HG02970 (cell line): Measurements from ENCODE around the gene ATP6V0A1.
"Not testable (repeated sequence)": the region's sequence is repeated elsewhere in the genome, so short reads cannot be mapped to it uniquely, and the experiment has no call there.

Experiments
- ATAC-seq: cut with Tn5 transposase; IDR thresholded peaks from one replicate; pipeline ENCODE4 v1.9.1; 2021; ENCODE audit warnings: mild to moderate bottlenecking, moderate library complexity, moderate number of reproducible peaks; ENCODE audit not compliant: unreplicated experiment, low FRiP score

The ATP6V0A1 gene

GRCh38 chr17:42431758-42432161 is 26.9 kb upstream of the ATP6V0A1 start:
- ATAC-seq: no peak

- ATAC-seq: no peak
Measured at GRCh38 chr17:42436391-42436790, 22.3 kb upstream of the ATP6V0A1 start.

GRCh38 chr17:42438600-42439567 is 19.8 kb upstream of the ATP6V0A1 start:
- ATAC-seq: no peak

GRCh38 chr17:42441371-42442195 is 17.1 kb upstream of the ATP6V0A1 start:
- ATAC-seq: no peak

GRCh38 chr17:42442196-42442565 is 16.5 kb upstream of the ATP6V0A1 start:
- ATAC-seq: no peak

- not testable (repeated sequence) for ATAC-seq
Measured at GRCh38 chr17:42449176-42449575, 9.5 kb upstream of the ATP6V0A1 start.

GRCh38 chr17:42449838-42450237 is 8.8 kb upstream of the ATP6V0A1 start:
- not testable (repeated sequence) for ATAC-seq

GRCh38 chr17:42451270-42451669 is 7.4 kb upstream of the ATP6V0A1 start:
- ATAC-seq: not testable (repeated sequence)

- ATAC-seq: no peak
Measured at GRCh38 chr17:42453439-42453838, 5.2 kb upstream of the ATP6V0A1 start.

GRCh38 chr17:42454987-42455386 is 3.7 kb upstream of the ATP6V0A1 start:
- ATAC-seq: not testable (repeated sequence)

- no peak for ATAC-seq
Measured at GRCh38 chr17:42456223-42457106, 2.2 kb upstream of the ATP6V0A1 start.

- ATAC-seq: no peak
Measured at GRCh38 chr17:42457107-42457792, 1.4 kb upstream of the ATP6V0A1 start.

- no peak for ATAC-seq
Measured at GRCh38 chr17:42459256-42459800, 650 bp downstream of the ATP6V0A1 start.

GRCh38 chr17:42459801-42460281 is 1.2 kb downstream of the ATP6V0A1 start:
- ATAC-seq: no peak

- no peak for ATAC-seq
Measured at GRCh38 chr17:42460371-42460770, 1.7 kb downstream of the ATP6V0A1 start.

- no peak for ATAC-seq
Measured at GRCh38 chr17:42463976-42464400, 5.3 kb downstream of the ATP6V0A1 start.

- no peak for ATAC-seq
Measured at GRCh38 chr17:42467889-42468288, 9.2 kb downstream of the ATP6V0A1 start.

GRCh38 chr17:42472709-42473521 is 14.2 kb downstream of the ATP6V0A1 start:
- no peak for ATAC-seq
